Measurements from ENCODE around the gene DSCAM.

Gene DSCAM

DNA sequence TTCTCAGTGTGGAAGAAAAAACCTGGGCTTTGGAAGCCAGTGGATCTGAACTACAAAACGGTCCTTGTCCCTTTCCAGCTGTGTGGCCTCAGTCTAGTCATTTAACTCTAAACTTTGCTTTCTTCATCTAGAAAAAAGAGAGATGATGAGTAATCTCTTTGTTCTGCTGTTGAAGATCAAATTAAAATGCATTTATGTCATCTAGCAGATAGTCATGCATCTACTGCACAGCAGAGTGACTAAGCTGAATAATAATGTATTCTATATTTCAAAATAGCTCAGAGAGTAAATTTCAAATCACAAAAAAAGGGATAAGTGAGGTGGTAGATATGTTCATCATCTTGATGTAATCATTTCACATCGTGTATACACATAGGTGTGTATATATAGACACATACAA, 473.2 kb downstream of the DSCAM start:
- no peak for TF ChIP-seq POLR2AphosphoS5 (IDR thresholded peaks at IDR 0.05; ENCODE audit: low read depth, low read length)
- no peak for TF ChIP-seq TAF1 (IDR thresholded peaks at IDR 0.05; ENCODE audit: borderline replicate concordance, insufficient read depth, low read length)
- TF ChIP-seq, protein P1, sequence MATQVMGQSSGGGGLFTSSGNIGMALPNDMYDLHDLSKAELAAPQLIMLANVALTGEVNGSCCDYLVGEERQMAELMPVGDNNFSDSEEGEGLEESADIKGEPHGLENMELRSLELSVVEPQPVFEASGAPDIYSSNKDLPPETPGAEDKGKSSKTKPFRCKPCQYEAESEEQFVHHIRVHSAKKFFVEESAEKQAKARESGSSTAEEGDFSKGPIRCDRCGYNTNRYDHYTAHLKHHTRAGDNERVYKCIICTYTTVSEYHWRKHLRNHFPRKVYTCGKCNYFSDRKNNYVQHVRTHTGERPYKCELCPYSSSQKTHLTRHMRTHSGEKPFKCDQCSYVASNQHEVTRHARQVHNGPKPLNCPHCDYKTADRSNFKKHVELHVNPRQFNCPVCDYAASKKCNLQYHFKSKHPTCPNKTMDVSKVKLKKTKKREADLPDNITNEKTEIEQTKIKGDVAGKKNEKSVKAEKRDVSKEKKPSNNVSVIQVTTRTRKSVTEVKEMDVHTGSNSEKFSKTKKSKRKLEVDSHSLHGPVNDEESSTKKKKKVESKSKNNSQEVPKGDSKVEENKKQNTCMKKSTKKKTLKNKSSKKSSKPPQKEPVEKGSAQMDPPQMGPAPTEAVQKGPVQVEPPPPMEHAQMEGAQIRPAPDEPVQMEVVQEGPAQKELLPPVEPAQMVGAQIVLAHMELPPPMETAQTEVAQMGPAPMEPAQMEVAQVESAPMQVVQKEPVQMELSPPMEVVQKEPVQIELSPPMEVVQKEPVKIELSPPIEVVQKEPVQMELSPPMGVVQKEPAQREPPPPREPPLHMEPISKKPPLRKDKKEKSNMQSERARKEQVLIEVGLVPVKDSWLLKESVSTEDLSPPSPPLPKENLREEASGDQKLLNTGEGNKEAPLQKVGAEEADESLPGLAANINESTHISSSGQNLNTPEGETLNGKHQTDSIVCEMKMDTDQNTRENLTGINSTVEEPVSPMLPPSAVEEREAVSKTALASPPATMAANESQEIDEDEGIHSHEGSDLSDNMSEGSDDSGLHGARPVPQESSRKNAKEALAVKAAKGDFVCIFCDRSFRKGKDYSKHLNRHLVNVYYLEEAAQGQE (IDR thresholded peaks at IDR 0.05; ENCODE audit: insufficient read depth in 1 of 2, low read depth in 2 of 2, low read length in 2 of 2): no peak
- no peak for TF ChIP-seq SIN3A (IDR thresholded peaks at IDR 0.05; ENCODE audit: borderline replicate concordance, insufficient read depth, low read length)
- TF ChIP-seq FOXP2 (optimal IDR thresholded peaks at IDR 0.05; ENCODE audit: borderline replicate concordance, extremely low read depth, extremely low read length, insufficient read depth): no peak

DNA sequence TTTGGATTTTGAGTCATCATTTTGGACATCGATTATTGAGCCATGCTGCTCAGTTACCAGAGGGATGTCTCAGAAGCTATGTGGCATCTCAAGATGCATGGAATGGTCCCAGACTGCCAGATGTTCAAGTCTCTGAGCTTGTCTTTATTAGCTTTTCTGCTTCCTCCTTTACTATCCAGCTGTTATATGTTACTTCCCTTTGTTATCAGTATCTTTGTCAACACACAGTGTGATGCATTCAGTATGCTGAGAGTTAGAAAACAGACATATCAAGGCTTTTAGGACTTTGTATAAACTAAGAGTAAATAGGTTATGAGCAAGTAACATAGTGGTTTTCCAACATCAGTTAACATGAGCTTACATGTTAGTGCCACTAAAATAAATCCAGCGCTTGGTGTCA, 474.5 kb downstream of the DSCAM start:
- TF ChIP-seq SIN3A (IDR thresholded peaks at IDR 0.05; ENCODE audit: borderline replicate concordance, insufficient read depth, low read length) (no peak), TAF1 (IDR thresholded peaks at IDR 0.05; ENCODE audit: borderline replicate concordance, insufficient read depth, low read length) (no peak), POLR2AphosphoS5 (IDR thresholded peaks at IDR 0.05; ENCODE audit: low read depth, low read length) (no peak), FOXP2 (optimal IDR thresholded peaks at IDR 0.05; ENCODE audit: borderline replicate concordance, extremely low read depth, extremely low read length, insufficient read depth) (no peak)
- TF ChIP-seq, protein P1 (IDR thresholded peaks at IDR 0.05; ENCODE audit: insufficient read depth in 1 of 2, low read depth in 2 of 2, low read length in 2 of 2): no peak

DNA sequence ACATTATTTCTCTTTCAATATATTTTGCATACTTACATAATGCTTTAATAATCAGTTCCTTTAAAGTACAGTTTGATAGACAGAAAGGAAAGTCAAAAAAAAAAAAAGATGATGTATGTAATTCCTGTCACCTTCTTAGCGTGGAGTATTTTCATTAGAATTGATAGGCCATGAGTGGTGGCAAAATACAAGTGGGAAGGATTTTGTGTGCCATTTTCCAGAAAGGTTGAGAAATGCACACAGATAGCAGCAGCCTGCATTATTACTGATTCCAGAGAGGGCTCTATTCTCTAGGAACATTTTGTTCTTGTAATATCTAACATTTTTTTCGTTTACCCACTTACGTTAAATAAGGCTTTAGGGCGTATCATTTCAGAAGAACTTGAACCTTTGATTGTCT, 475.6 kb downstream of the DSCAM start:
- no peak for TF ChIP-seq POLR2AphosphoS5 (IDR thresholded peaks at IDR 0.05; ENCODE audit: low read depth, low read length)
- TF ChIP-seq, protein P1 (IDR thresholded peaks at IDR 0.05; ENCODE audit: insufficient read depth in 1 of 2, low read depth in 2 of 2, low read length in 2 of 2): no peak

DNA sequence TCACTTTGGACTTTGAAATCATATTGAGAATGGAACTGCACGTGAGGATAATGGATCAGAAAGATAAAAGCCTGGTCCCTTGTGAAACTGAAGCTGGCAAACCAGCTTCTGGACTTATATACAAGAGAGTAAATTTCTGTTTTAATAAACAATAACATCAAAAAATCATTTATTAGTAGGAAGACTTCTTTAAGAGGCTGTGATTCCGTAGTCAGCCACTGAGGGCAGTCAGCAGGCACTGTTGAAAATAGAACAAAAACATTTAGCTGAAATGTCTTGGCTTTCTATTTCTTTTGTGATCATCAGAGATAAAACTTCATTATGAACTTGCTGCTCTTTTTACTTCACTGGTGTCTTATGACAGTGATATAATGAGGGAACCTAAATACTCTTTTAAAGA, 490.3 kb downstream of the DSCAM start:
- TF ChIP-seq FOXP2 (optimal IDR thresholded peaks at IDR 0.05; ENCODE audit: borderline replicate concordance, extremely low read depth, extremely low read length, insufficient read depth) (no peak), POLR2AphosphoS5 (IDR thresholded peaks at IDR 0.05; ENCODE audit: low read depth, low read length) (no peak), TAF1 (IDR thresholded peaks at IDR 0.05; ENCODE audit: borderline replicate concordance, insufficient read depth, low read length) (no peak), SIN3A (IDR thresholded peaks at IDR 0.05; ENCODE audit: borderline replicate concordance, insufficient read depth, low read length) (no peak)
- TF ChIP-seq, protein P1 (IDR thresholded peaks at IDR 0.05; ENCODE audit: insufficient read depth in 1 of 2, low read depth in 2 of 2, low read length in 2 of 2): no peak

DNA sequence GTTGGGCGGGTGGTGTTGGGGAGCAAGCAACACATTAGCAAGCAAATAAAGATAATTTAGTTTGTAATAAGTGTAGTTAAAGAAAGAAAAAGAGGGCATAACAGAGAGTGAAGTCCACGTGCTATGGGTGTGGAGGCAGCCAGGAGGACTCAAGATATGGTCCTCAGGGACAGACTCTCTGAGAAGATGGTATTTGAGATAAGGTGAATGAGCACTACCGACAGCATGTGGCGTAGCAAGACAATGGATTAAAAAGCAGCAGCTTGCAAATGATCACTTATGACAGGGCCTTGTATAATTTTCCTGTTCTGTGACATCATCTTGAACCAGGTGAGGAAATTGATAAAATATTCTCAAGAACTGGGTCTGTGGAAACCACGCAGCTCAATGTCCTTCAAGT, 491.9 kb downstream of the DSCAM start:
- TF ChIP-seq POLR2AphosphoS5 (IDR thresholded peaks at IDR 0.05; ENCODE audit: low read depth, low read length) (no peak), FOXP2 (optimal IDR thresholded peaks at IDR 0.05; ENCODE audit: borderline replicate concordance, extremely low read depth, extremely low read length, insufficient read depth) (no peak), SIN3A (IDR thresholded peaks at IDR 0.05; ENCODE audit: borderline replicate concordance, insufficient read depth, low read length) (no peak), TAF1 (IDR thresholded peaks at IDR 0.05; ENCODE audit: borderline replicate concordance, insufficient read depth, low read length) (no peak)
- TF ChIP-seq, protein P1 (IDR thresholded peaks at IDR 0.05; ENCODE audit: insufficient read depth in 1 of 2, low read depth in 2 of 2, low read length in 2 of 2): no peak

All from PFSK-1 (cell line).